Neural cell (in vitro differentiated cells): ENCODE results near the gene IKBKG. TPM values are rescaled to one million over a fixed set of nuclear protein-coding genes. Genes with fewer than 3 reads are reported as not detected.

Experiments used
- H2AFZ ChIP-seq: fragments of 200-600, 300-800 bp; sonication (generic), shearing (Covaris generic); 2 replicates; pipeline ENCODE4 v1.6.0; 2014; ENCODE audit warnings: low read depth, mild to moderate bottlenecking, antibody characterized with exemption, low read length, moderate library complexity
- H3F3A ChIP-seq: fragments of 200-600 bp; shearing (Covaris generic); 2 replicates; pipeline ENCODE4 v1.6.1; 2016; ENCODE audit warnings: mild to moderate bottlenecking, moderate library complexity, mixed read lengths, antibody characterized with exemption, low read length; ENCODE audit not compliant: insufficient read depth, poor library complexity, severe bottlenecking
- H3K27ac ChIP-seq: fragments of 200-600, 300-800 bp; sonication (generic), shearing (Covaris generic); 2 replicates; pipeline ENCODE4 v1.5.1; 2014; ENCODE audit warnings: mild to moderate bottlenecking, low read length, moderate library complexity
- H3K27me3 ChIP-seq: fragments of 300-800, 200-600 bp; sonication (generic), shearing (Covaris generic); 2 replicates; pipeline ENCODE4 v1.6.0; 2014; ENCODE audit warnings: mild to moderate bottlenecking, low read depth, low read length, moderate library complexity; ENCODE audit not compliant: insufficient read depth
- H3K36me3 ChIP-seq: fragments of 300-800, 200-600 bp; sonication (generic), shearing (Covaris generic); 2 replicates; pipeline ENCODE4 v1.5.1; 2014; ENCODE audit warnings: mild to moderate bottlenecking, antibody characterized with exemption, low read length, moderate library complexity; ENCODE audit not compliant: insufficient read depth
- H3K4me2 ChIP-seq: fragments of 300-800, 200-600 bp; sonication (generic), shearing (Covaris generic); 2 replicates; pipeline ENCODE4 v1.6.0; 2014; ENCODE audit warnings: mild to moderate bottlenecking, low read length
- H3K4me3 ChIP-seq: fragments of 300-800, 200-600 bp; sonication (generic), shearing (Covaris generic); 2 replicates; pipeline ENCODE4 v1.5.1; 2014; ENCODE audit warnings: mild to moderate bottlenecking, low read length, moderate library complexity
- H3K79me2 ChIP-seq: fragments of 200-600 bp; shearing (Covaris generic); replicated peaks from 2 replicates; pipeline ENCODE4 v1.6.0; 2014; ENCODE audit warnings: mild to moderate bottlenecking, low read length, moderate library complexity; ENCODE audit not compliant: insufficient read depth
- H3K9ac ChIP-seq: fragments of 300-800, 200-600 bp; sonication (generic), shearing (Covaris generic); 2 replicates; pipeline ENCODE4 v1.6.1; 2016; ENCODE audit warnings: mild to moderate bottlenecking, low read length, mixed read lengths
- H3K9me2 ChIP-seq: fragments of 200-600 bp; shearing (Covaris generic); 2 replicates; pipeline ENCODE4 v1.6.1; 2016; ENCODE audit warnings: mild to moderate bottlenecking, low read length, mixed read lengths; ENCODE audit not compliant: insufficient read depth
- H3K9me3 ChIP-seq: fragments of 200-600, 300-800 bp; sonication (generic), shearing (Covaris generic); 2 replicates; pipeline ENCODE4 v1.6.1; 2016; ENCODE audit warnings: mild to moderate bottlenecking, mixed run types, low read length, moderate library complexity, mixed read lengths
- H4K20me1 ChIP-seq: fragments of 200-600 bp; shearing (Covaris generic); 2 replicates; pipeline ENCODE4 v1.6.1; 2016; ENCODE audit warnings: mild to moderate bottlenecking, mixed run types; ENCODE audit not compliant: insufficient read depth
- CTCF ChIP-seq: fragments of 450-650 bp; IDR thresholded peaks from 2 replicates; pipeline ENCODE4 v1.5.1; 2014; ENCODE audit warnings: antibody characterized with exemption, mild to moderate bottlenecking, moderate library complexity; ENCODE audit not compliant: poor library complexity, severe bottlenecking
- EP300 ChIP-seq: fragments of 450-650 bp; conservative IDR thresholded peaks from 2 replicates; pipeline ENCODE4 v1.6.1; 2014; ENCODE audit warnings: antibody characterized with exemption, mild to moderate bottlenecking, moderate library complexity; ENCODE audit not compliant: poor library complexity, severe bottlenecking
- EZH2 ChIP-seq: fragments of 200-600, 300-800 bp; shearing (Covaris generic), sonication (generic); IDR thresholded peaks from 2 replicates; pipeline ENCODE4 v1.6.1; 2014; ENCODE audit warnings: antibody characterized with exemption, low read length, borderline replicate concordance, mild to moderate bottlenecking; ENCODE audit not compliant: insufficient read depth, poor library complexity, severe bottlenecking
- MXI1 ChIP-seq: fragments of 450-650 bp; conservative IDR thresholded peaks from 2 replicates; pipeline ENCODE4 v1.6.1; 2014; ENCODE audit warnings: antibody characterized with exemption, mild to moderate bottlenecking; ENCODE audit not compliant: poor library complexity, severe bottlenecking
- POLR2AphosphoS5 ChIP-seq: IDR thresholded peaks from 2 replicates; pipeline ENCODE4 v1.6.1; 2012
- RAD21 ChIP-seq: fragments of 450-650 bp; conservative IDR thresholded peaks from 2 replicates; pipeline ENCODE4 v1.6.1; 2014; ENCODE audit warnings: antibody characterized with exemption, mild to moderate bottlenecking, moderate library complexity
- REST ChIP-seq: IDR thresholded peaks from 2 replicates; pipeline ENCODE4 v1.6.1; 2012; ENCODE audit warnings: borderline replicate concordance
- SMC3 ChIP-seq: fragments of 450-650 bp; conservative IDR thresholded peaks from 2 replicates; pipeline ENCODE4 v1.6.1; 2014; ENCODE audit warnings: antibody characterized with exemption, mild to moderate bottlenecking, moderate library complexity; ENCODE audit not compliant: poor library complexity
- TAF1 ChIP-seq: IDR thresholded peaks from 2 replicates; pipeline ENCODE4 v1.6.1; 2012; ENCODE audit warnings: low read depth
- polyA plus RNA-seq: library from polyadenylated mRNA; depleted of rRNA; stranded (reverse); fragments of >200 nt; gene quantifications from 2 replicates; pipeline ENCODE4 v1.2.3, GENCODE V29; 2014

IKBKG gene
- polyA plus RNA-seq, 1 donor from 2014 or later, result 37.7 TPM

GRCh38 chrX:154531626-154532025 is 15.8 kb upstream of the IKBKG start:
- Histone ChIP-seq H3K27ac (no peak overlapping the region), H3K9me3 (no peaks in the 10 kb centered on the region), H4K20me1 (no peaks in the 10 kb centered on the region), H3K79me2 (no peaks in the 10 kb centered on the region), H3K9me2 (no peaks in the 10 kb centered on the region), H3F3A (no peaks in the 10 kb centered on the region), H2AFZ (no peak overlapping the region), H3K27me3 (no peaks in the 10 kb centered on the region), H3K36me3 (no peaks in the 10 kb centered on the region), H3K9ac (no peak overlapping the region), H3K4me2 (no peak overlapping the region), H3K4me3 (no peak overlapping the region)
- TF ChIP-seq MXI1 (no peak), POLR2AphosphoS5 (no peak), SMC3 (no peak), CTCF (no peak), EP300 (no peak), TAF1 (no peak), REST (no peak), EZH2 (no peak), RAD21 (no peak)

GRCh38 chrX:154532690-154533089 is 14.7 kb upstream of the IKBKG start:
- no peak overlapping the region for H3K27ac ChIP-seq
- H3F3A ChIP-seq, result no peaks in the 10 kb centered on the region
- no peak overlapping the region for H3K4me3 ChIP-seq
- no peaks in the 10 kb centered on the region for H3K9me2 ChIP-seq
- H3K9ac ChIP-seq, result no peak overlapping the region
- no peaks in the 10 kb centered on the region for H4K20me1 ChIP-seq
- H3K27me3 ChIP-seq, result no peaks in the 10 kb centered on the region
- no peaks in the 10 kb centered on the region for H3K9me3 ChIP-seq
- H3K79me2 ChIP-seq, result no peaks in the 10 kb centered on the region
- no peak overlapping the region for H2AFZ ChIP-seq
- TF ChIP-seq POLR2AphosphoS5 (no peak), REST (no peak), TAF1 (no peak), MXI1 (no peak), EP300 (no peak), CTCF (no peak), RAD21 (no peak), SMC3 (no peak), EZH2 (no peak)
- H3K4me2 ChIP-seq, result no peak overlapping the region
- H3K36me3 ChIP-seq, result no peaks in the 10 kb centered on the region
